Measurements from ENCODE around the gene MCTP1. TPM values are rescaled to one million over a fixed set of nuclear protein-coding genes. Genes with fewer than 3 reads are reported as not detected.

MCTP1 gene
- total and polyA plus RNA-seq, 10 of the 15 experiments (the other 5 are each of a cell fraction or from before 2014, with no cell fraction given) = 12.6 to 45.9 (median 18.8) TPM

DNA sequence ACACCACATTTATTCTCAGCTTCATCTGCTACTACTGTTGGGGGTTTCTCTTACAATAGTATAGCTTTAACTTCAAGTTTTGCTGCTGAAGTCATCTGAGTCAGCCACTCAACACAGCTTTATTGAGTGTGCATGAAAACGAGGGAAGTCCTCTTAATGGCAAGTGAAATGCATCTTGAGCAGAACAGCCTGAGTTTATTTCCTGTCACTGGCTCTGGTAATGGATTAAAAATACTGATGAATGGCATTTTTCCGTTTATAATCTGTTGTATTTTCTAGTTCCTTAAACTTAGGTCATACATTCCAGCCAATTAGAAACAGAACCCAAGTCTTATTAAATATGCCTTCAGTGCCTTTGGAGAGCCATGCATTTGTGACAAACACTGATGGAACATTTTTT, 427.8 kb downstream of the MCTP1 start (continued):
- TF ChIP-seq, protein P1, sequence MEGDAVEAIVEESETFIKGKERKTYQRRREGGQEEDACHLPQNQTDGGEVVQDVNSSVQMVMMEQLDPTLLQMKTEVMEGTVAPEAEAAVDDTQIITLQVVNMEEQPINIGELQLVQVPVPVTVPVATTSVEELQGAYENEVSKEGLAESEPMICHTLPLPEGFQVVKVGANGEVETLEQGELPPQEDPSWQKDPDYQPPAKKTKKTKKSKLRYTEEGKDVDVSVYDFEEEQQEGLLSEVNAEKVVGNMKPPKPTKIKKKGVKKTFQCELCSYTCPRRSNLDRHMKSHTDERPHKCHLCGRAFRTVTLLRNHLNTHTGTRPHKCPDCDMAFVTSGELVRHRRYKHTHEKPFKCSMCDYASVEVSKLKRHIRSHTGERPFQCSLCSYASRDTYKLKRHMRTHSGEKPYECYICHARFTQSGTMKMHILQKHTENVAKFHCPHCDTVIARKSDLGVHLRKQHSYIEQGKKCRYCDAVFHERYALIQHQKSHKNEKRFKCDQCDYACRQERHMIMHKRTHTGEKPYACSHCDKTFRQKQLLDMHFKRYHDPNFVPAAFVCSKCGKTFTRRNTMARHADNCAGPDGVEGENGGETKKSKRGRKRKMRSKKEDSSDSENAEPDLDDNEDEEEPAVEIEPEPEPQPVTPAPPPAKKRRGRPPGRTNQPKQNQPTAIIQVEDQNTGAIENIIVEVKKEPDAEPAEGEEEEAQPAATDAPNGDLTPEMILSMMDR (IDR thresholded peaks at IDR 0.05 in 2 of 3, conservative IDR thresholded peaks at IDR 0.05 in 1 of 3; ENCODE audit: control insufficient read depth in 2 of 3, extremely low read depth in 1 of 3, insufficient read depth in 1 of 3, low read depth in 3 of 3, low read length in 3 of 3) = no peak
- TF ChIP-seq, protein P2, sequence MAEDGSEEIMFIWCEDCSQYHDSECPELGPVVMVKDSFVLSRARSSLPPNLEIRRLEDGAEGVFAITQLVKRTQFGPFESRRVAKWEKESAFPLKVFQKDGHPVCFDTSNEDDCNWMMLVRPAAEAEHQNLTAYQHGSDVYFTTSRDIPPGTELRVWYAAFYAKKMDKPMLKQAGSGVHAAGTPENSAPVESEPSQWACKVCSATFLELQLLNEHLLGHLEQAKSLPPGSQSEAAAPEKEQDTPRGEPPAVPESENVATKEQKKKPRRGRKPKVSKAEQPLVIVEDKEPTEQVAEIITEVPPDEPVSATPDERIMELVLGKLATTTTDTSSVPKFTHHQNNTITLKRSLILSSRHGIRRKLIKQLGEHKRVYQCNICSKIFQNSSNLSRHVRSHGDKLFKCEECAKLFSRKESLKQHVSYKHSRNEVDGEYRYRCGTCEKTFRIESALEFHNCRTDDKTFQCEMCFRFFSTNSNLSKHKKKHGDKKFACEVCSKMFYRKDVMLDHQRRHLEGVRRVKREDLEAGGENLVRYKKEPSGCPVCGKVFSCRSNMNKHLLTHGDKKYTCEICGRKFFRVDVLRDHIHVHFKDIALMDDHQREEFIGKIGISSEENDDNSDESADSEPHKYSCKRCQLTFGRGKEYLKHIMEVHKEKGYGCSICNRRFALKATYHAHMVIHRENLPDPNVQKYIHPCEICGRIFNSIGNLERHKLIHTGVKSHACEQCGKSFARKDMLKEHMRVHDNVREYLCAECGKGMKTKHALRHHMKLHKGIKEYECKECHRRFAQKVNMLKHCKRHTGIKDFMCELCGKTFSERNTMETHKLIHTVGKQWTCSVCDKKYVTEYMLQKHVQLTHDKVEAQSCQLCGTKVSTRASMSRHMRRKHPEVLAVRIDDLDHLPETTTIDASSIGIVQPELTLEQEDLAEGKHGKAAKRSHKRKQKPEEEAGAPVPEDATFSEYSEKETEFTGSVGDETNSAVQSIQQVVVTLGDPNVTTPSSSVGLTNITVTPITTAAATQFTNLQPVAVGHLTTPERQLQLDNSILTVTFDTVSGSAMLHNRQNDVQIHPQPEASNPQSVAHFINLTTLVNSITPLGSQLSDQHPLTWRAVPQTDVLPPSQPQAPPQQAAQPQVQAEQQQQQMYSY (CRISPR knock-in tag; IDR thresholded peaks at IDR 0.05) = no peak
- TF ChIP-seq ETV6 (conservative IDR thresholded peaks at IDR 0.05 in 1 of 2, IDR thresholded peaks at IDR 0.05 in 1 of 2; ENCODE audit: borderline replicate concordance in 1 of 2, low read depth in 1 of 2) (no peak), TCF3 (IDR thresholded peaks at IDR 0.05; ENCODE audit: borderline replicate concordance, insufficient read depth, low read depth, low read length) (no peak), POU2F2 (IDR thresholded peaks at IDR 0.05; ENCODE audit: borderline replicate concordance, low read depth, low read length) (no peak), ATF7 (IDR thresholded peaks at IDR 0.05; ENCODE audit: low read depth) (no peak), FOS (IDR thresholded peaks at IDR 0.05; ENCODE audit: borderline replicate concordance, extremely low read depth, insufficient read length) (no peak)
- TF ChIP-seq, protein P3, sequence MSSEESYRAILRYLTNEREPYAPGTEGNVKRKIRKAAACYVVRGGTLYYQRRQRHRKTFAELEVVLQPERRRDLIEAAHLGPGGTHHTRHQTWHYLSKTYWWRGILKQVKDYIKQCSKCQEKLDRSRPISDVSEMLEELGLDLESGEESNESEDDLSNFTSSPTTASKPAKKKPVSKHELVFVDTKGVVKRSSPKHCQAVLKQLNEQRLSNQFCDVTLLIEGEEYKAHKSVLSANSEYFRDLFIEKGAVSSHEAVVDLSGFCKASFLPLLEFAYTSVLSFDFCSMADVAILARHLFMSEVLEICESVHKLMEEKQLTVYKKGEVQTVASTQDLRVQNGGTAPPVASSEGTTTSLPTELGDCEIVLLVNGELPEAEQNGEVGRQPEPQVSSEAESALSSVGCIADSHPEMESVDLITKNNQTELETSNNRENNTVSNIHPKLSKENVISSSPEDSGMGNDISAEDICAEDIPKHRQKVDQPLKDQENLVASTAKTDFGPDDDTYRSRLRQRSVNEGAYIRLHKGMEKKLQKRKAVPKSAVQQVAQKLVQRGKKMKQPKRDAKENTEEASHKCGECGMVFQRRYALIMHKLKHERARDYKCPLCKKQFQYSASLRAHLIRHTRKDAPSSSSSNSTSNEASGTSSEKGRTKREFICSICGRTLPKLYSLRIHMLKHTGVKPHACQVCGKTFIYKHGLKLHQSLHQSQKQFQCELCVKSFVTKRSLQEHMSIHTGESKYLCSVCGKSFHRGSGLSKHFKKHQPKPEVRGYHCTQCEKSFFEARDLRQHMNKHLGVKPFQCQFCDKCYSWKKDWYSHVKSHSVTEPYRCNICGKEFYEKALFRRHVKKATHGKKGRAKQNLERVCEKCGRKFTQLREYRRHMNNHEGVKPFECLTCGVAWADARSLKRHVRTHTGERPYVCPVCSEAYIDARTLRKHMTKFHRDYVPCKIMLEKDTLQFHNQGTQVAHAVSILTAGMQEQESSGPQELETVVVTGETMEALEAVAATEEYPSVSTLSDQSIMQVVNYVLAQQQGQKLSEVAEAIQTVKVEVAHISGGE (CRISPR knock-in tag; IDR thresholded peaks at IDR 0.05) = no peak

Data from GM12878 (cell line).